Measurements from ENCODE around the gene GUK1.
"Not testable (repeated sequence)": the region's sequence is repeated elsewhere in the genome, so short reads cannot be mapped to it uniquely, and the experiment has no call there.

Gene GUK1

DNA sequence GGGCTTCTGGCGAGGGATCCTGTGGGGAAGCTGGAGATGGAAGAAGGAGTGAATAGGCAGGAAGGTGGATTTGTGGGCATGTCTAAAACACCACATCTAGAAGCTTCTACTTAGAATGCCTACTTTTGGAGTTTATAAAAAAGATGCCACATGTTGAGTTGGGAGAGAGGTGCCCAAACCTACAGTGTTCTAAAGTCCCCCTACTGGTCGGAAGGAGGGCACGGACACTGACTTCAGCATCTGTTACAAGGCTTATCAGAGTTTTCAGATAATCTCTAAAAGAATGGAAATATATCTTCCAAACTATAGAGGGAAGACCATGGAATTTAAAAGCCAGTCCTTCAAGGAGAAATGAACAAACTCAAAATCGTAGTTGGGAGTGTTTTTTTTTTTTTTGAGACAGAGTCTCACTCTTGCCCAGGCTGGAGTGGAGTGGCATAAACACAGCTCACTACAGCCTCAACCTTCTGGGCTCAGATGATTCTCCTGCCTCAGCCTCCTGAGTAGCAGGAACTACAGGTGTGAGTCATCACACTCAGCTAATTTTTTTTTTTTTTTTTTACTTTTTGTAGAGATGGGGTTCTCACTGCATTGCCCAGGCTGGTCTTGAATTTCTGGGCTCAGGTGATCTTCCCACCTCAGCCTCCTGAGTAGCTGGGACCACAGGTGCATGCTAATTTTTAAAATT lies 40.3 kb downstream of the GUK1 start:
- FAIRE-seq = no peak

DNA sequence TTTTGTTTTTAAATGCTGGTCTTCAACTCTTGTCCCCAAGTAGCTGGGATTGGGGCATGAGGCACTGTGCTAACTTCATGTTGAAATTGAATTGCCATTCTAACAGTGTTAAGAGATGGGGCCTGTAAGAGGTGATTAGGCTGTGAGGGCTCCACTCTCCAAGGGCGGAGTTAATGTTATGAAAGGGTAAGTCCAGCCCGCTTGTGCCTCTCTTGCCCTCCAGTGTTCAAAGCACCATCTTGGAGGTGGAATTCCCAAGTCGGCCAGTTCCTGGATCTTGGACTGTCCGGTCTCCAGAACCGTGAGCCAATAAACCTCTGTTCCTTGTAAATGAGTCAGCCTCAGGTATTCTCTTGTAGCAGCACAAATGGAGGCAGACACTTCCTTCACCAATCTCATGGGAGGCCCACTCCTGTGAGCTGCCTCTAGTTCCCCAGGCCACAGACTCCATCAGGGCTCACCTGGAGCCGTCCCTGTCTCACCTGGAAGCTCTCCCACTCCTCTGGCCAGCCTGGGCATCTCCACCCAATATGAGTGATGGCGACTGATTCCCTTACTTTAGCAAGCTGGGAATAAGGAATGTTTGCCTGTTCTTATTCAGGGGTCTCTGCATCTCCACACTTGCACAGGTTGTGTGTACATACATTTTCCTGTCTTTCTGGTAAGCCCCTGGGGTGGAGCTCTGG lies 41.0 kb downstream of the GUK1 start:
- FAIRE-seq = no peak

DNA sequence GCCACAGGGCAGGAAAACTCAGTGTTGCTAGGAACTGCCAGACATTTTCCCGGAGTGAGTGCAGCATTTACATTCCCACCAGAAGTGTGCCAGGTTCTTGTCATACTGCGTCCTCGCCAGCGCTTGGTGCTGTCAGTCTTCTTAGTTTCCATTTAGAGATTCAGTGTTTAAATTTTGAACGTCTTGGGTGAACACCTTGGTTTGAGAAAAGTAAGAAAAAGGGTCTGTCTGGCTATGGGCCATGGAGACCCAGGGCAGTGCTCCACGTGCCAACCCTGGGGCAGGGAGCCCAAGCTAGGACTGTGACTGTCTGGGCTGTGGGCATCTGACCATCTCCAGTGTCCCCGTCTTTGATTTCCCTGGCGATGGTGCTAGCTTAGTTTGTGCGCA lies 41.6 kb downstream of the GUK1 start:
- no peak for FAIRE-seq

DNA sequence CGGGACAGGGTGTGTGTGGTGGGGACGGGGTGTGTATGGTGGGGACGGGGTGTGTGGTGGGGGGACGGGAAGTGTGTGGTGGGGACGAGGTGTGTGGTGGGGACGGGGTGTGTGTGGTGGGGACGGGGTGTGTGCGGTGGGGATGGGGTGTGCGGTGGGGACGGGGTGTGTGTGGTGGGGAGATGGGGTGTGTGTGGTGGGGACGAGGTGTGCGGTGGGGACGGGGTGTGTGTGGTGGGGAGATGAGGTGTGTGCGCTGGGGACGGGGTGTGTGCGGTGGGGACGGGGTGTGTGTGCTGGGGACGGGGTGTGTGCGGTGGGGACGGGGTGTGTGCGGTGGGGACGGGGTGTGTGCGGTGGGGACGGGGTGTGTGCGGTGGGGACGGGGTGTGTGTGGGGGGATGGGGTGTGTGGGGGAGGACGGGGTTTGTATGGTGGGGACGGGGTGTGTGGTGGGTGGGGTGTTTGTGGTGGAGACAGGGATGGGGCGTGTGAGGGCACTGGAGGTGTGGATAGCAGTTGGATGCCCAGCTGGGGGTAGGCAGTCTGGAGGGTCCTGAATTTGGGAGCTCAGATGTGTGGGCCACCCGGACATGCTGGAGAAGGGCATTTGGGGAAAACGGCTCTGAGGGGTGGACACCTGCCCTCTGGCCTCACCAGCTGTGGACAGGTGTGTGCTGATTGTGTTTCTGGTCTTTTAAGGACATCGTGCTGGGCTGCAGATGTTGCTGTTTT lies 42.4 kb downstream of the GUK1 start:
- FAIRE-seq = no peak

DNA sequence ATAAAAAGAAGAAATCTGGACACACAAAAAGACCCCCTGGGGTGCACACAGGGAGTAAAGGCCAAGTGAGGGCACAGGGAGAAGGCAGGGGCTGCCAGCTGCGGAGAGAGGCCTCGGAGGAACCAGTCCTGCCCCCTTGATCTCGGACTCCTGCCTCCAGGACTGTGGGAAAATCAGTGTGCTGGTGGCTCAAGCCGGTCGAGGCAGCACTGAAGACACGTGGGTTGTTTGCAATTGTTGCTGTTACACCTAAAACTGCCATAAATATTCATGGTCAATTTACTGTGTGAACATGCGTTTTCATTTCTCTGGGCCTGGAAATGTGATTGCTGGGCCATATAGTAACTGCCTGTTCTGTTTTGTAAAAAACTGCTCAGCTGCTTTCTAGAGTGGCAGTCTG lies 44.1 kb downstream of the GUK1 start:
- FAIRE-seq = no peak

DNA sequence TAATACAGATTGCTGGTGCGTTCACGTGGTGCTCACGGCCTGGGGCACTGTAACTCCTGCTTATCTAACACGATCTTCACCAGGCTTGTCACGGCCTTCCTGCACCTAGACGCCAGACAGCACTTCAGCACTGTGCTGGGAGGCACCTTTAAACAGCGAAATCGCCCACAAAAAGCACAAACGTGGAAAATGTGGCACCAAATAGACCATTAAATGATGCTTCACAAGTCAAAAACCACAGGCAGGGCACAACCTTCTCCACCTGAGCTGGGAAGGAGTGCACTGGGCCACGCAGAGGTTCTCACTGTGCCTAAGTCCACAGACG lies 45.5 kb downstream of the GUK1 start:
- FAIRE-seq = no peak

DNA sequence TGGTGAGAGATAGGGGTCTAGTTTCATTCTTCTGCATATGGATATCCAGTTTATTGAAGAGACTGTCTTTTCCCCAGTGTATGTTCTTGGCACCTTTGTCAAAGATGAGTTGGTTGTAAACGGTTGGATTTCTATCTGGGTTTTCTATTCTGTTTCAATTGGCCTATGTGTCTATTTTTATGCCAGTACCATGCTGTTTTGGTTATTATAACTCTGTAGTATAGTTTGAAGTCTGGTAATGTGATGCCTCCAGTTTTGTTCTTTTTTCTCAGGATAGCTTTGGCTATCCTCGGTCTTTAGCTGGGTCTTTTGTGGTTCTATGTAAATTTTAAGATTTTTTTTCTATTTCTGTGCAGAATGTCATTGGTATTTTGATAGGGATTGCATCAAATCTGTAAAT lies 48.2 kb downstream of the GUK1 start:
- not testable (repeated sequence) for FAIRE-seq

DNA sequence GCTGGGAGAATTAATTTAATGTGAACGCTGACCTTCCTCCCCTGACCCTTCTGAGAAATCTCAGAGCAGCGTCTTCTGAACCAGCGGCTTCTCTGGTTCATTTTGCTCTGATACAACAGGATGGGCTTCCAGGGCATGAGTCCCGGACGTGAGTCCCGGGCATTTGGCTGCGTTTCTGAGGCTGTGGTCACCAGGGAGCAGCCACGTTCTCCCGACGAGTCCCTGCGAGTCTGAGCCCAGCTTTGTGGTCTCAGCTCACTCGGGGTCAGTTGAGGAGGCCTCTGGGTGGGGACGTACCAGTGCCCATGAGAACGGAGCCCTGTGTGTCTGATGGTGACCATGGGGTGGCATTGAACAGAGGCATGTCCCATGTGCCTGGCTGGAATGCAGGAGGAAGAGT lies 50.1 kb downstream of the GUK1 start:
- no peak for FAIRE-seq

DNA sequence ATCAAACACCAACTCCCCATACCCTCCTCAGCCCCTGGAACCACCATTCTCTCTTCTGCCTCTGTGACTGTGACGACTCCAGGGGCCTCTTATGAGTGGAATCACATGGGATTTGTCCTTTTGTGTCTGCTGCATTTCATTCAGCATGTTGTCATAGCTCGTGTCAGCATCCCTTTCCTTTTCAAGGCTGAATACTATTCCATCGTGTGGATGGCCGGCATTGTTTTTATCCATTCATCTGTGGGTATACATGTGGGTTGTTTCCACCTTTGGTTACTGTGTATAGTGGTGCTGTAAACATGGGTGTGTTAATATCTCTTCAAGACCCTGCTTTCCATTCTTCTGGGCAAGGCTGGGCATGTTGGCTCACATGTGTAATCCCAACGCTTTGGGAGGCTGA lies 50.7 kb downstream of the GUK1 start:
- FAIRE-seq = no peak

DNA sequence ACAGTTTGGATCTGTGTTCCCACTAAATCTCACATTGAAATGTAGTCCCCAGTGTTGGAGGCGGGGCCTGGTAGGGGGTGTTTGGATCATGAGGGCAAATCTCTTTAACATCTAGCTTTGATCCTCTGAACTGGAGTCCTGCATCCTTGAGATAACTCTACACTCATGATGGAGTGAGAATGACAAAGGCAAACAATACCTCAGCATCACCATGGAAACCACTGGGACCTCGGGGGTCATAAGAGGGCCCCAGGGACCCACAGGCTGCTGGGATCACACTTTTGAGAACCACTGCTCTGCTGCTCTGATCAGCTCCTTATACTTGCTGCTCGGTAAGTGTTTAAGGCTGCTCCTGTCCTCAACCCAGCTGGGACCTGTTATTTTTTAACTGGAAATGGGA lies 54.4 kb downstream of the GUK1 start:
- FAIRE-seq = no peak

DNA sequence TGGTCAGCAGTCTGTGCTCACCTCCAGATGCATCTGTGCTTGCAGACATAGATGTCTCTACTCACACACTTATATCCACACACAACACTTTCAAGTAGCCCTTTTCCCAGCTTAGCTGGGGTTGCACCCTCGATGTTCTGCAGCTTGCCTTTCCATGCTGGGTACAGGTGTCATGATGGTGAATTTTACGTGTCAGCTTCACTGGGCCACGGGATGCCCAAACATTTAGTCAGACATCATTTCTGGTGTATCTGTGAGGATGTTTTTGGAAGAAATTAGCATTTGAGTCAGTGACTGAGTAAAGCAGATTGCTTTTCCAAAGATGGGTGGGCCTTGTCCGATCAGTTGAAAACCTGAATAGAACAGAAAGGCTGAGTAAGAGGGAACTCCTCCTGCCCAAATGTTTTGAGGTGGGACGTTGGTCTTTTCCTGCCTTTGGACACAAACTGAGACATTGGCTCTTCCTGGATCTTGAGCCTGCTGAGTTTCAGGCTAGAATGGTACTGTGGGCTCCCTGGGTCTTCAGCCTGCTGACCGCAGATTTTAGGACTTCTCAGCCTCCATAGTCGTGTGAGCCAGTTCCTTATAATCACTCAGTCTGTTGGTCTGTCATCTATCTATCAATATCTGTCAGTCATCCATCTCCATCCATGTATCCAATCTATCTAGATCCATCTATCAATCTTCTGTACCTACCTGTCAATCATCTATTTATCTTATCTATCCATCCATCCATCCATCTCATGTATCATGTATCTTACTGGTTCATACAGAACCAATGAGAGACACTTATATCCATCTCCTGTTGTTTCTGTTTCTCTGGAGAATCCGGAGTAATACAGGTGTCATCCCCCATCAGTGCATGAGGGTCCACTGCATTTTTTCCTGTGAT lies 55.1 kb downstream of the GUK1 start:
- FAIRE-seq = no peak

DNA sequence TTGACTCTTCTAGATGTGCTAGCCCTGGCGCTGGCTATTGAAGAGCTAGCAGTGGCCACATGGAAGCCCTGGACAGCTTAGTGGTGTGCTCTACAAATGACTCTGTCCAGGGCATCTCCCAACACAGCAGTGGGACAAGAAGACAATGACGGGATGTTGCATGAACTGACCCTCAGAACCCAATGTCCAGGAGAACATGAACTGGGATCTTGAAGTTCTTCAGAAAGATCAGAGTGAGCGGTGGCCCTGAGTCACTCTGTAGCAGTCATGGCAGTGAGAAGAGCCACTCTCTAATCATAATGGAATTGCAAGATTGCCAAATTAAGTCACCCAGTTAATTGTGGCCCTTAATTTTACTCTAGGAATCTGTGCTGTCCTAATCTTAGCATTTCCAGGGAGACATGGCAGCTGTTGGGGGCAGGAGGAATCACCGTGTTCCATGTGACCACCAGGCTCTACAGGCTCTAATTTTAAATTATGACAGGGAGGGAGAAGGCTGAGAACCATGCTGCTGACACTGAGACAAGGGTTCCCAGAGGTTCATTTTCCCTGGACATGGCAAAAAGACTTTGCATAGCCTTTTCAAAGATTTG lies 57.6 kb downstream of the GUK1 start:
- no peak for FAIRE-seq

Data from A204.1 (cell line).